Mesendoderm (in vitro differentiated cells): ENCODE results near the gene DNM3.

Experiments used
- DNase-seq: peaks from one replicate; pipeline ENCODE4 v3.0.0; 2013
- H2AK5ac ChIP-seq: 2 replicates; pipeline ENCODE4 v1.6.1; 2013; ENCODE audit warnings: low read length, inconsistent platforms
- H2BK120ac ChIP-seq: 2 replicates; pipeline ENCODE4 v1.6.1; 2013; ENCODE audit warnings: low read depth, mild to moderate bottlenecking, low read length, moderate library complexity, mixed read lengths
- H2BK15ac ChIP-seq: replicated peaks from 2 replicates; pipeline ENCODE4 v1.6.1; 2013; ENCODE audit warnings: low read depth, mild to moderate bottlenecking, moderate library complexity
- H2BK5ac ChIP-seq: 2 replicates; pipeline ENCODE4 v1.6.1; 2013; ENCODE audit warnings: low read length, inconsistent platforms
- H3K18ac ChIP-seq: 2 replicates; pipeline ENCODE4 v1.6.1; 2013; ENCODE audit warnings: mild to moderate bottlenecking, low read length, mixed read lengths
- H3K23ac ChIP-seq: one replicate; pipeline ENCODE4 v1.6.1; 2013; ENCODE audit warnings: low read length
- H3K27ac ChIP-seq: 2 replicates; pipeline ENCODE4 v1.5.1; 2013; ENCODE audit warnings: low read depth, mild to moderate bottlenecking, inconsistent platforms, low read length, moderate library complexity
- H3K27me3 ChIP-seq: 2 replicates; pipeline ENCODE4 v1.6.1; 2013; ENCODE audit warnings: low read length, control low read depth, mild to moderate bottlenecking, inconsistent platforms; ENCODE audit not compliant: insufficient read depth, poor library complexity
- H3K36me3 ChIP-seq: 2 replicates; pipeline ENCODE4 v1.6.1; 2013; ENCODE audit warnings: low read length, inconsistent platforms; ENCODE audit not compliant: control insufficient read depth, insufficient read depth
- H3K4ac ChIP-seq: one replicate; pipeline ENCODE4 v1.6.1; 2013; ENCODE audit warnings: low read depth, mild to moderate bottlenecking, low read length, moderate library complexity
- H3K4me1 ChIP-seq: 2 replicates; pipeline ENCODE4 v1.6.1; 2013; ENCODE audit warnings: low read depth, low read length, inconsistent platforms; ENCODE audit not compliant: control insufficient read depth
- H3K4me2 ChIP-seq: 2 replicates; pipeline ENCODE4 v1.6.1; 2013; ENCODE audit warnings: low read length
- H3K4me3 ChIP-seq: 2 replicates; pipeline ENCODE4 v1.5.1; 2013; ENCODE audit warnings: mild to moderate bottlenecking, low read length
- H3K56ac ChIP-seq: one replicate; pipeline ENCODE4 v1.6.1; 2013; ENCODE audit warnings: low read length
- H3K79me1 ChIP-seq: 2 replicates; pipeline ENCODE4 v1.6.1; 2013; ENCODE audit warnings: low read length, inconsistent platforms
- H3K79me2 ChIP-seq: 2 replicates; pipeline ENCODE4 v1.6.1; 2013; ENCODE audit warnings: mild to moderate bottlenecking, low read length; ENCODE audit not compliant: control insufficient read depth, insufficient read depth
- H3K9ac ChIP-seq: 2 replicates; pipeline ENCODE4 v1.6.1; 2013; ENCODE audit warnings: low read length, inconsistent platforms
- H4K5ac ChIP-seq: one replicate; pipeline ENCODE4 v1.6.1; 2013; ENCODE audit warnings: low read length
- H4K8ac ChIP-seq: one replicate; pipeline ENCODE4 v1.6.1; 2013; ENCODE audit warnings: low read depth, mild to moderate bottlenecking, control low read depth, low read length, moderate library complexity
- WGBS: extraction: QIAGEN DNeasy Blood & Tissue Kit; methylation state at CpG from one replicate; pipeline ENCODE4 v1.1.7; 2013; ENCODE audit warnings: low lambda C conversion rate, missing lambda C conversion rate; ENCODE audit not compliant: insufficient coverage; ENCODE audit errors: extremely low coverage; 5-methylcytosine and 5-hydroxymethylcytosine counted together

The DNM3 gene

GRCh38 chr1:172451002-172451443, 609.7 kb downstream of the DNM3 start:
- Histone ChIP-seq H3K56ac (no peak overlapping the region), H3K27ac (no peak overlapping the region), H3K18ac (no peak overlapping the region), H3K79me2 (no peaks in the 10 kb centered on the region), H2BK120ac (no peak overlapping the region), H3K4me1 (no peaks in the 10 kb centered on the region), H2AK5ac (no peak overlapping the region), H4K8ac (no peak overlapping the region), H3K9ac (no peak overlapping the region), H2BK15ac (no peak overlapping the region), H3K4me2 (no peak overlapping the region), H3K23ac (no peak overlapping the region), H3K4me3 (no peak overlapping the region), H3K4ac (no peak overlapping the region), H3K27me3 (no peaks in the 10 kb centered on the region), H4K5ac (no peak overlapping the region), H2BK5ac (no peak overlapping the region), H3K36me3 (no peaks in the 10 kb centered on the region), H3K79me1 (no peaks in the 10 kb centered on the region)
- no CpG with 5 or more reads among the region's 2 CpGs for WGBS
- no peak for DNase-seq

- Histone ChIP-seq H3K27me3 (no peaks in the 10 kb centered on the region), H3K9ac (no peak overlapping the region), H2BK120ac (no peak overlapping the region), H3K56ac (no peak overlapping the region), H3K27ac (no peak overlapping the region), H3K36me3 (no peaks in the 10 kb centered on the region), H4K5ac (no peak overlapping the region), H3K4ac (no peak overlapping the region), H4K8ac (no peak overlapping the region), H3K79me1 (no peaks in the 10 kb centered on the region), H3K79me2 (no peaks in the 10 kb centered on the region), H3K4me1 (no peaks in the 10 kb centered on the region), H3K18ac (no peak overlapping the region), H2BK15ac (no peak overlapping the region), H3K23ac (no peak overlapping the region), H2AK5ac (no peak overlapping the region), H3K4me2 (no peak overlapping the region), H3K4me3 (no peak overlapping the region), H2BK5ac (no peak overlapping the region)
- DNase-seq = no peak
- no CpG with 5 or more reads among the region's 7 CpGs for WGBS
These were observed 611.3 kb downstream of the DNM3 start for GRCh38 chr1:172452536-172453152.

- DNase-seq = no peak
- no peak overlapping the region for H3K18ac ChIP-seq
- no peak overlapping the region for H4K5ac ChIP-seq
- no peak overlapping the region for H3K4me2 ChIP-seq
- H2BK15ac ChIP-seq = no peak overlapping the region
- no peak overlapping the region for H2BK5ac ChIP-seq
- H3K4me1 ChIP-seq = no peaks in the 10 kb centered on the region
- no peaks in the 10 kb centered on the region for H3K79me2 ChIP-seq
- no peak overlapping the region for H3K56ac ChIP-seq
- H2AK5ac ChIP-seq = no peak overlapping the region
- WGBS = no CpG with 5 or more reads among the region's 6 CpGs
- no peaks in the 10 kb centered on the region for H3K36me3 ChIP-seq
- no peak overlapping the region for H2BK120ac ChIP-seq
- no peak overlapping the region for H4K8ac ChIP-seq
- no peaks in the 10 kb centered on the region for H3K79me1 ChIP-seq
- H3K27ac ChIP-seq = no peak overlapping the region
- no peaks in the 10 kb centered on the region for H3K27me3 ChIP-seq
- H3K23ac ChIP-seq = no peak overlapping the region
- H3K4ac ChIP-seq = no peak overlapping the region
- H3K4me3 ChIP-seq = no peak overlapping the region
- no peak overlapping the region for H3K9ac ChIP-seq
These were observed 611.9 kb downstream of the DNM3 start for GRCh38 chr1:172453153-172453545.

- WGBS = no CpG with 5 or more reads among the region's 1 CpG
- DNase-seq = no peak
- H3K27ac ChIP-seq = no peak overlapping the region
These were observed 612.3 kb downstream of the DNM3 start for GRCh38 chr1:172453607-172454006.

GRCh38 chr1:172455451-172455850, 614.2 kb downstream of the DNM3 start:
- no peak for DNase-seq
- Histone ChIP-seq H2BK5ac (no peak overlapping the region), H3K79me2 (no peaks in the 10 kb centered on the region), H3K4me3 (no peak overlapping the region), H3K18ac (no peak overlapping the region), H4K8ac (no peak overlapping the region), H3K27ac (no peak overlapping the region), H4K5ac (no peak overlapping the region), H3K36me3 (no peaks in the 10 kb centered on the region), H3K27me3 (no peaks in the 10 kb centered on the region), H3K23ac (no peak overlapping the region), H2BK120ac (no peak overlapping the region), H3K4ac (no peak overlapping the region), H3K9ac (no peak overlapping the region), H3K56ac (no peak overlapping the region), H3K79me1 (no peaks in the 10 kb centered on the region), H2BK15ac (no peak overlapping the region), H3K4me1 (no peaks in the 10 kb centered on the region), H3K4me2 (no peak overlapping the region), H2AK5ac (no peak overlapping the region)
- WGBS = no CpG with 5 or more reads among the region's 1 CpG

More at GRCh38 chr1:172453607-172454006, 612.3 kb downstream of the DNM3 start:
- Histone ChIP-seq H3K4ac (no peak overlapping the region), H3K56ac (no peak overlapping the region), H2AK5ac (no peak overlapping the region), H3K23ac (no peak overlapping the region), H4K8ac (no peak overlapping the region), H4K5ac (no peak overlapping the region), H3K4me1 (no peaks in the 10 kb centered on the region), H2BK120ac (no peak overlapping the region), H3K79me2 (no peaks in the 10 kb centered on the region), H3K18ac (no peak overlapping the region), H3K4me2 (no peak overlapping the region), H3K9ac (no peak overlapping the region), H2BK5ac (no peak overlapping the region), H2BK15ac (no peak overlapping the region), H3K79me1 (no peaks in the 10 kb centered on the region), H3K36me3 (no peaks in the 10 kb centered on the region), H3K4me3 (no peak overlapping the region), H3K27me3 (no peaks in the 10 kb centered on the region)

GRCh38 chr1:172456344-172456769, 615.1 kb downstream of the DNM3 start:
- DNase-seq = no peak
- Histone ChIP-seq H2BK120ac (no peak overlapping the region), H3K27ac (no peak overlapping the region), H3K79me1 (no peaks in the 10 kb centered on the region), H3K79me2 (no peaks in the 10 kb centered on the region), H4K5ac (no peak overlapping the region), H3K4me3 (no peak overlapping the region), H3K23ac (no peak overlapping the region), H3K18ac (no peak overlapping the region), H3K4me1 (no peaks in the 10 kb centered on the region), H2BK5ac (no peak overlapping the region), H3K56ac (no peak overlapping the region), H4K8ac (no peak overlapping the region), H3K4ac (no peak overlapping the region), H2AK5ac (no peak overlapping the region), H3K27me3 (no peaks in the 10 kb centered on the region), H2BK15ac (no peak overlapping the region), H3K9ac (no peak overlapping the region), H3K4me2 (no peak overlapping the region), H3K36me3 (no peaks in the 10 kb centered on the region)
- WGBS = no CpG with 5 or more reads among the region's 5 CpGs
